HG03064 (cell line): ENCODE data around the gene OR2A7.
"Not testable (repeated sequence)": the region's sequence is repeated elsewhere in the genome, so short reads cannot be mapped to it uniquely, and the experiment has no call there.

ENCODE experiments used
- ATAC-seq: cut with Tn5 transposase; IDR thresholded peaks from one replicate; pipeline ENCODE4 v1.9.1; 2021; ENCODE audit warnings: low read depth; ENCODE audit not compliant: unreplicated experiment

Gene OR2A7

GRCh38 chr7:144256112-144256511 is 8.5 kb downstream of the OR2A7 start:
- no peak for ATAC-seq

GRCh38 chr7:144255471-144255897 is 9.1 kb downstream of the OR2A7 start:
- no peak for ATAC-seq

- ATAC-seq, result not testable (repeated sequence)
Measured at GRCh38 chr7:144252307-144252706, 12.3 kb downstream of the OR2A7 start.

GRCh38 chr7:144247674-144248330 is 16.8 kb downstream of the OR2A7 start:
- not testable (repeated sequence) for ATAC-seq

- ATAC-seq, result not testable (repeated sequence)
Measured at GRCh38 chr7:144246967-144247366, 17.6 kb downstream of the OR2A7 start.

GRCh38 chr7:144245372-144245771 is 19.2 kb downstream of the OR2A7 start:
- ATAC-seq, result not testable (repeated sequence)

- ATAC-seq, result not testable (repeated sequence)
Measured at GRCh38 chr7:144239365-144239764, 25.2 kb downstream of the OR2A7 start, which contains the start of gene OR2A42. TSS of gene OR2A42 (minus strand) at chr7:144239605. CDS start at chr7:144232843, 6,762 bp downstream.

GRCh38 chr7:144238530-144239082 is 26.0 kb downstream of the OR2A7 start:
- not testable (repeated sequence) for ATAC-seq

GRCh38 chr7:144233039-144233438 is 31.6 kb downstream of the OR2A7 start:
- not testable (repeated sequence) for ATAC-seq

- not testable (repeated sequence) for ATAC-seq
Measured at GRCh38 chr7:144231027-144231426, 33.6 kb downstream of the OR2A7 start.

- ATAC-seq, result not testable (repeated sequence)
Measured at GRCh38 chr7:144228810-144229209, 35.8 kb downstream of the OR2A7 start.

GRCh38 chr7:144226866-144227265 is 37.7 kb downstream of the OR2A7 start:
- not testable (repeated sequence) for ATAC-seq

- ATAC-seq, result not testable (repeated sequence)
Measured at GRCh38 chr7:144223675-144224074, 40.9 kb downstream of the OR2A7 start.

GRCh38 chr7:144220531-144220930 is 44.1 kb downstream of the OR2A7 start:
- not testable (repeated sequence) for ATAC-seq

- ATAC-seq, result not testable (repeated sequence)
Measured at GRCh38 chr7:144219149-144219548, 45.4 kb downstream of the OR2A7 start.

GRCh38 chr7:144218581-144218980 is 46.0 kb downstream of the OR2A7 start:
- ATAC-seq, result not testable (repeated sequence)

- ATAC-seq, result not testable (repeated sequence)
Measured at GRCh38 chr7:144217200-144217599, 47.4 kb downstream of the OR2A7 start.
